Activated CD4-positive, alpha-beta T cell treated with anti-CD3 and anti-CD28 coated beads, Interleukin-2, amount 50 U/mL, for 1 hour (primary cell): Measurements from ENCODE around the gene DNAH1.
A peak's percentile ranks its signal among the peaks of the same experiment; 100 is the strongest.

Experiments used
- DNase-seq: peaks from one replicate; pipeline ENCODE4 v3.0.0-alpha.2; 2020

The DNAH1 gene

GRCh38 chr3:52361454-52361853 lies 45.3 kb downstream of the DNAH1 start:
- no peak for DNase-seq

DNA sequence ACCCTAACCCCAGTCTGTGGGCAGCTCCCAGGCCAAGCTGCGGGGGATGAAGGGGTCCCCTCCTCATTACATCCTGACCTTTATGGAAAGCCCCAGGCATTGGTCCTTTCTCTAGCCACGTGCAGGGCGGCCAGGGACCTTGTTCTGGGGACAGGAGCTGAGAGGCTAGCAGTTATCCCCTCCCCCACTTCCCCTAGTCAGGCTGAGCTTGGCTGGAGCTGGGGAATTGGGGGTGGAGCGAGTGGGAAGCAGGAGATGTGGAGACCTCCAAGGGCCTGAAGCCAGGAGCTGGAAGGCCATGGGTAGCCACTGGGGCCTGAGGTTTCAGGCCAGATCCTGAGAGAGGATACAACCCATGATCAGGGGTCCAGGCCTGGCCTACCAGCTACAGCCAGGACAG lies 45.8 kb downstream of the DNAH1 start:
- no peak for DNase-seq

DNA sequence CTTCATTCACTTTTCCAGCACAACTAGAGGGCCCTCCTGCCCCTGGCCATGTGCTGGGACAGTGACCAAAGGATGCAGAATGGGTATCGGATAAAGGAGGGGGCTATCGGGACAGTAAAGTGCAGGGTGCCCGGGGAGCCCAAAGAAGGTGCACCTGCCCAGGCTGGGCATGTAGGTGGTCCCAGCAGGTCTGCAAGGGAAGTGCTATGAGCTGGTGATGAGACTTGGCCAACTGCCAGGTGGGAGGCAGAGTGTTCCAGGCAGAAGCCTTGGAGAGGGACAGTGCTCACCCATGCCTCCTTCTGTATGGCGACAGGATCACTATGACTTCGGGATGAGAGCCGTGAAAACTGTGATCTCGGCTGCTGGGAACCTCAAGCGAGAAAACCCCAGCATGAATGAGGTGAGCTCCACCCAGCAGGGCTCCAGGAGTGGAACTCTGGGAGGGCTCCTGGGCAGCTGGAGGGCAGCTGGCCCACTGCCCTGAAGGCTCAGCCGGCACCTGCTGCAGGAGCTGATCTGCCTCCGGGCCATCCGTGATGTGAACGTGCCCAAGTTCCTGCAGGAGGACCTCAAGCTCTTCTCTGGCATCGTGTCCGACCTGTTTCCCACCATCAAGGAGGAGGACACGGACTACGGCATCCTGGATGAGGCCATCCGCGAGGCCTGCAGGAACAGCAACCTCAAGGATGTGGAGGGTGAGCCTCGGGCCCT lies 48.4 kb downstream of the DNAH1 start:
- no peak for DNase-seq

GRCh38 chr3:52366527-52366926 lies 50.4 kb downstream of the DNAH1 start:
- DNase-seq: no peak

- DNase-seq: no peak
These were observed 52.1 kb downstream of the DNAH1 start for GRCh38 chr3:52367891-52368880.

- no peak for DNase-seq
These were observed 54.4 kb downstream of the DNAH1 start for GRCh38 chr3:52370531-52370930.

DNA sequence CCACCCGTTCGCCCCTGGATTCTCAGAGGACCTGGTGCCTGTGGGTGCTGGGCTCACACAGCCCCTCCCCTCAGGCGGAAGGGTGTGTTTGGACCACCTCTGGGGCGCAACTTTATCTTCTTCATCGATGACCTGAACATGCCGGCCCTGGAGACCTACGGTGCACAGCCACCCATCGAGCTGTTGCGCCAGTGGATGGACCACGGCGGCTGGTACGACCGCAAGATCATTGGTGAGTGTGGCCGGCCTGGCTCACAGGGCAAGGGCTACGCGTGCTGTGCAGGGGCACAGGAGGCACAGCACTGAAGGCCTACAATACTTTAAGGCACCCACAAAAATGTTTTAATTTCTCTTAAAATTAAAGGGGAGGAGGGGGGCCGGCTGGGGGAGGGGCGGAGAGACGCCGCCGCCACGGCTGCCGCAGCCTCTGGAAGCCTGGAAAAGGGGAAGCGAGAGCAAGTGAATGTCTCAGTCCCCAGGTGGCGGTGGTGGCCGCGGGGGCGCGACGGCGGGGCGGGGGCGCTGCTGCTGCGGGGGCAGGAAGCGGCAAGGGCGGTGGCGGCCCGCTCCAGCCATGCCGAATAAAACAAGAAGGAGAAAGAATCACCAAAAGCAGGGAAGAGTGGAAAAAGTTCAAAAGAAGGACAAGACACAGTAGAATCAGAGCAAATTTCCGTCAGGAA lies 56.8 kb downstream of the DNAH1 start:
- DNase-seq: peak; percentile 7

DNA sequence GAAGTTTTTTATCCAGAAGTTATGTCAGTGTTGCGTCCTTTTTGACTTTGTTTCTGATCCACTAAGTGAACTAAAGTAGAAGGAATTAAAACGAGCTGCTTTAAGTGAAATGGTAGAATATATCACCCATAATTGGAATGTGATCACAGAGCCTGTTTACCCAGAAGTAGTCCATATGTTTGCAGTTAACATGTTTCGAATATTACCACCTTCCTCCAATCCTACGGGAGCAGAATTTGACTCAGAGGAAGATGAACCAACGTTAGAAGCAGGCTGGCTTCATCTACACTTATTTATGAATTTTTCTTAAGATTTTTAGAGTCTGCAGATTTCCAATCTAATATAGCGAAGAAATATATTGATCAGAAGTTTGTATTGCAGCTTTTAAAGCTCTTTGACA lies 57.6 kb downstream of the DNAH1 start:
- no peak for DNase-seq

DNA sequence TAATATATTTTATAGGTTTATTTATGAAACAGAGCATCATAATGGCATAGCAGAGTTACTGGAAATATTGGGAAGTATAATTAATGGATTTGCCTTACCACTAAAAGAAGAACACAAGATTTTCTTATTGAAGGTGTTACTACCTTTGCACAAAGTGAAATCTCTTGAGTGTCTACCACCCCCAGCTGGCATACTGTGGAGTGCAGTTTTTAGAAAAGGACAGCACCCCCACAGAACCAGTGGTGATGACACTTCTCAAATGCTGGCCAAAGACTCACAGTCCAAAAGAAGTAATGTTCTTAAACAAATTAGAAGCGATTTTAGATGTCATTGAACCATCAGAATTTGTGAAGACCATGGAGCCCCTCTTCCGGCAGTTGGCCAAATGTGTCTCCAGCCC lies 58.1 kb downstream of the DNAH1 start:
- no peak for DNase-seq

GRCh38 chr3:52379610-52380009 lies 63.5 kb downstream of the DNAH1 start:
- no peak for DNase-seq

GRCh38 chr3:52380023-52380422 lies 63.9 kb downstream of the DNAH1 start:
- no peak for DNase-seq

DNA sequence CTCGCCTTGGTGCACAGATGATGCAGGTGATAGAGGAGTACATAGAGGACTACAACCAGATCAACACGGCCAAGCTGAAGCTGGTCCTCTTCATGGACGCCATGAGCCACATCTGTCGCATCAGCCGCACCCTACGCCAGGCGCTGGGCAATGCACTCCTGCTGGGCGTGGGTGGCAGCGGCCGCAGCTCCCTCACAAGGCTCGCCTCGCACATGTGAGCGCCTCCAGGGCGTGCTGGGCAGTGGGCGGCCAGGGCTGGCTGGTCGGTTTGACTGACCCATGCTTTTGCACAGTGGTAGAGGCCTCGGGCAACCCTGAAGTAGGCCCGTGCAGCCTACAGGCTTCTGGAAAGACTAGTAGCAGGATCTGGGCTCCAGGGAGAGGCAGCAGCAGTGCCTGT lies 65.5 kb downstream of the DNAH1 start:
- DNase-seq: no peak

DNA sequence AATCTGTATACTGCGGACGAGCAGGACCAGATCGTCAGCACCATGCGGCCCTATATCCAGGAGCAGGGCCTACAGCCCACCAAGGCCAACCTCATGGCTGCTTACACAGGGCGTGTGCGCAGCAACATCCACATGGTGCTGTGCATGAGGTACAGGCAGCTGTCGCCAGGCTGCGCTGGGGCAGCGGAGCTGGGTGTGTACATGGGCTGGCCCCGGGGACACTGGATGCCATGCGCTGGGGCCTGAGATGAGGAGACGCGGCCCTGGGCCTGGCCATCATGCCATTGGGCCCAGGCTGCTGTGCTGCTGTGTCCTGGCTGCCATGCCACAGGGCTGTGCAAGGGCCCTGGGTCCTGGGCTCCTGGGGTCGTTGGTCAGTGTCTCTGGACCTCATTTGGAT lies 67.3 kb downstream of the DNAH1 start:
- no peak for DNase-seq

GRCh38 chr3:52384019-52384761 lies 68.1 kb downstream of the DNAH1 start:
- no peak for DNase-seq

- DNase-seq: no peak
These were observed 69.0 kb downstream of the DNAH1 start for GRCh38 chr3:52385157-52385556.

DNA sequence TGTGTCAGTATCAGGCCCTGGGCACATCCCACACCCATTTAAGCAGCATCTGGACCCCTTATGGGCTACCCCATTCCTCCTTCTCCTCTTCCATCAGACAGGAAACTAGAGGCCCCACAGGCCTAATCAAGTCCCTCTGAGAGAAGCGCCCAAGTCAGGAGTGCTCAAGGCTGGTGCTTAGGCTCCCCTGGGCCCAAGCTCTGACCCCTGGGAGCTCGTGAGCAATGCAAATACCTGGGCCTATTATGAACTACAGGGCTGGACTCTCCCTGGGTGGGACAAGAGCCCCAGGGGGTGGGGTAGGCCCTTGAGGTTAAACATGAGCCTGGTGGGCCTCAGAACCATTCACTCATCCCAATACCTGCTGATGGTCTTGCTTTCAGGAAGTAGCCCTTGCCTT lies 71.4 kb downstream of the DNAH1 start:
- no peak for DNase-seq

DNA sequence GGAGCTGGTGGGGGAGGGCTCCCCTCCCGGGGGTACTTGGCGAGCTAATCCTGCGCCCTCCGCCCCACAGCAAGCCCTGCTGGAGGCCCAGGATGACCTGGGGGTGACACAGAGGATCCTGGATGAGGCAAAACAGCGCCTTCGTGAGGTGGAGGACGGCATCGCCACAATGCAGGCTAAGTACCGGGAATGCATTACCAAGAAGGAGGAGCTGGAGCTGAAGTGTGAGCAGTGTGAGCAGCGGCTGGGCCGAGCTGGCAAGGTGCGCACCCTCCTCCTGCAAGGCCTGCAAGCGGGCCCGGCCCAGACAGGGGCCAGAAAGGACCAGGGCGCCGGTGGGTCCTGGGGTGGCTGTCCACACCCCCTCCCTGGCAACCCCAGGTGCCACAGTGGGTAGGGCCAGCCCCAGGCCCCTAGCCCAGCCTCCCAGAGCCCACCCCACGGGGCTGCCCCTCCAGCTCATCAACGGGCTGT lies 72.3 kb downstream of the DNAH1 start:
- no peak for DNase-seq

- no peak for DNase-seq
These were observed 72.8 kb downstream of the DNAH1 start for GRCh38 chr3:52388933-52389332.

DNA sequence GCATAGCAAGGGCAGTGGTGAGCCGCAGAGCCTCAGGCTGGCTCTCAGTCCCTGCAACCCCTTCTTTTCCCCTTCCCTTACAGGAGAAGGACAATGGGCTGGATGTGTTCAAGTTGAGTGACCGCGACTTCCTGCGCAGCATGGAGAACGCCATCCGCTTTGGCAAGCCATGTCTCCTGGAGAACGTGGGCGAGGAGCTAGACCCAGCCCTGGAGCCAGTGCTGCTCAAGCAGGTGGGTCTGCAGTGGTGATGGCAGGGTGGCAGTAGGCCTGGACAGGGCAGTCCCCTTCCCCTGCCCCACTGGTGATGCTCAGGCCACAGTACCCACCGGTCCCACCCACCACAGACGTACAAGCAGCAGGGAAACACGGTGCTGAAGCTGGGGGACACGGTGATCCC lies 75.0 kb downstream of the DNAH1 start:
- DNase-seq: no peak

DNA sequence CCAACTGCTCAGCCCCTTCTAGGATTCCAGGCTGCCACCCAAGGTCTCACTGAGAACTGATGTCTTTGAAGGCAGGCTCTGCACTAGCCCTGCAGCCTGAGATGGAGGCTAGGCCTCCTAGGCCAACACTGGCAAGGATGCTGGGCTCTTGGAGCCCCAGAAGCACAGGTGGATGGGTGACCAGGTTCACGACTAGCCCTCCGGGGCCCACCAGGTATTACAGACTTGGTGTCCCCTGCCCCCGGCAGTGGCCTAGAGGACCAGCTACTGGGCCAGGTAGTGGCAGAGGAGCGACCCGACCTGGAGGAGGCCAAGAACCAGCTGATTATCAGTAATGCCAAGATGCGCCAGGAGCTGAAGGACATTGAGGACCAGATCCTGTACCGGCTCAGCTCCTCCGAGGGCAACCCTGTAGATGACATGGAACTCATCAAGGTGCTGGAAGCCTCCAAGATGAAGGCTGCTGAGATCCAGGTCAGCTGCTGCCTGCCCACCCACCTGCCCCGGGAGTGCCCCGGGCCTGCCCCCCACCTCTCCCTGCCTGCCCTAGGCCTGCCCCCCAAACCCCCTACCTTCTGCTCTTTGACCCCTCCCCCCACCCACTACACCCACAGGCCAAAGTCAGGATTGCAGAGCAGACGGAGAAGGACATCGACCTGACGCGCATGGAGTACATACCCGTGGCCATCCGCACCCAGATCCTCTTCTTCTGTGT lies 76.3 kb downstream of the DNAH1 start:
- no peak for DNase-seq

DNA sequence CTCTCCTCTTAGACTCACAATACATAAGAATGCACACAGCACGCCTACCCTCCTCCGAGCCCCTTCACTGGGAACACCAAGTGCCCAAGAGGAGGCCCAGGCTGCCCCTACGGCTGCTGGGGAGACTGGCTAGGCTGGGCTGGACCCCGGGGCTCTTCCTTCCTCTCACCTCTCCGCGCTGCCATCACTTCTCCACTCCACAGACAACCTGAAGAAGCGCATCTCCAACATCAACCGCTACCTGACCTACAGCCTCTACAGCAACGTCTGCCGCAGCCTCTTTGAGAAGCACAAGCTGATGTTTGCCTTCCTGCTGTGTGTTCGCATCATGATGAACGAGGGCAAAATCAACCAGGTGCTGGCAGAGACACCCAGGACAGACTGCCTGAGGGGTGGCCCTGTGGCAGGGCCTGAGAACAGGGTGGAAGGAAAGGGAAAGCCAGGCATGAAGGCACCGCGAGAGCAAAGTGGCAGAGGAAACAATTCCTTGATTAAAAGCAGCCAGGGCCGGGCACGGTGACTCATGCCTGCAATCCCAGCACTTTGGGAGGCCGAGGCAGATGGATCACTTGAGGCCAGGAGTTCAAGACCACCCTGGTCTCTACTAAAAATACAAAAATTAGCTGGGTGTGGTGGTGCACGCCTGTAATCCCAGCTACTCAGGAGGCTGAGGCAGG lies 77.2 kb downstream of the DNAH1 start:
- no peak for DNase-seq
